CD4-positive, alpha-beta memory T cell (primary cell): ENCODE results near the gene RAPH1. TPM values are rescaled to one million over a fixed set of nuclear protein-coding genes. Genes with fewer than 3 reads are reported as not detected.

Experiments
- CTCF ChIA-PET: fragments of 350-600 bp; sonication (Branson Sonifier 250); formaldehyde crosslinking; loops from one replicate; lab custom pipeline; 2021; ENCODE audit warnings: inconsistent platforms; ENCODE audit not compliant: partially characterized antibody; lab: Charles Lee
- POLR2A ChIA-PET: fragments of 350-600 bp; sonication (Branson Sonifier 250); formaldehyde crosslinking; loops from one replicate; lab custom pipeline; 2021; ENCODE audit not compliant: partially characterized antibody; lab: Charles Lee
- DNase-seq, 5 donors: peaks; one replicate each; pipeline versions ENCODE4 v3.0.0 to v3.0.0-alpha.2; 2020 to 2022; ENCODE audit warnings: mixed read lengths in 1 of 5
- H3K27ac ChIP-seq: one replicate; pipeline ENCODE4 v1.7.0; 2013; ENCODE audit warnings: low read depth, low read length
- H3K27me3 ChIP-seq: 2 replicates; pipeline ENCODE4 v1.7.0; 2013; ENCODE audit warnings: mild to moderate bottlenecking, low read length, moderate library complexity; ENCODE audit not compliant: insufficient read depth
- H3K36me3 ChIP-seq: 2 replicates; pipeline ENCODE4 v1.7.0; 2013; ENCODE audit warnings: mild to moderate bottlenecking, low read length, moderate library complexity; ENCODE audit not compliant: insufficient read depth
- H3K4me1 ChIP-seq: 2 replicates; pipeline ENCODE4 v1.7.0; 2013; ENCODE audit warnings: mild to moderate bottlenecking, low read length, moderate library complexity; ENCODE audit not compliant: insufficient read depth
- H3K4me3 ChIP-seq, 2 donors: one replicate each; pipeline ENCODE4 v1.7.0; 2013; ENCODE audit warnings: low read length in 2 of 2, mild to moderate bottlenecking in 1 of 2
- H3K9me3 ChIP-seq, 2 donors: one replicate each; pipeline ENCODE4 v1.7.0; 2013; ENCODE audit warnings: low read length in 2 of 2, control low read depth in 1 of 2; ENCODE audit not compliant: control insufficient read depth in 1 of 2
- H3K27ac Mint-ChIP-seq, 7 donors: one replicate each; pipeline ENCODE4 v1.8.0; 2020 to 2021; ENCODE audit warnings: mixed read lengths in 7 of 7, mild to moderate bottlenecking in 6 of 7, inconsistent platforms in 3 of 7, moderate library complexity in 3 of 7
- H3K27me3 Mint-ChIP-seq, 2 donors: one replicate each; pipeline ENCODE4 v1.8.0; 2020 to 2021; ENCODE audit warnings: mixed read lengths in 2 of 2
- H3K36me3 Mint-ChIP-seq, 2 donors: one replicate each; pipeline ENCODE4 v1.8.0; 2020 to 2021; ENCODE audit warnings: mixed read lengths in 2 of 2, inconsistent platforms in 1 of 2, mild to moderate bottlenecking in 1 of 2
- H3K4me1 Mint-ChIP-seq, 4 donors: one replicate each; pipeline ENCODE4 v1.8.0; 2020 to 2021; ENCODE audit warnings: mixed read lengths in 4 of 4, mild to moderate bottlenecking in 1 of 4
- H3K4me3 Mint-ChIP-seq, 8 donors: one replicate each; pipeline ENCODE4 v1.8.0; 2020 to 2021; ENCODE audit warnings: mixed read lengths in 8 of 8, mild to moderate bottlenecking in 7 of 8, moderate library complexity in 6 of 8, inconsistent platforms in 3 of 8
- H3K9me3 Mint-ChIP-seq, 8 donors: one replicate each; pipeline ENCODE4 v1.8.0; 2020 to 2021; ENCODE audit warnings: mixed read lengths in 8 of 8, mild to moderate bottlenecking in 5 of 8, inconsistent platforms in 3 of 8, moderate library complexity in 1 of 8
- intact Hi-C: fragments of 100-400 bp; cut with micrococcal nuclease; formaldehyde crosslinking; loops from one replicate; pipeline ENCODE4 v1.15.1; 2023
- polyA plus RNA-seq, 2 donors: library from polyadenylated mRNA; unstranded; fragments of 300-500 nt; fragmentation: Illumina TruSeq; gene quantifications; one replicate each; pipeline ENCODE4 v1.2.3, GENCODE V29; 2021
- total RNA-seq, 2 experiments: library from RNA; stranded (reverse); gene quantifications; one replicate each; pipeline ENCODE4 v1.2.3, GENCODE V29; 2021

The RAPH1 gene
- total and polyA plus RNA-seq, 4 experiments from 2014 or later: 1.0 to 2.6 (median 1.6) TPM

- Histone ChIP-seq H3K9me3 (no peaks in the 10 kb centered on the region), H3K27ac (no peak overlapping the region), H3K27me3 (no peaks in the 10 kb centered on the region), H3K36me3 (no peaks in the 10 kb centered on the region), H3K4me1 (no peaks in the 10 kb centered on the region), H3K4me3 (no peak overlapping the region)
- ChIA-PET POLR2A (no interaction called here), CTCF (interaction anchor here (7.8 kb wide), 1 partner anchor 325 kb away, joined by 93 read pairs; no protein-coding TSS in a partner anchor)
- DNase-seq: no peak
- Mint-ChIP-seq H3K27me3 (no peaks in the 10 kb centered on the region), H3K9me3 (no peaks in the 10 kb centered on the region), H3K36me3 (no peaks in the 10 kb centered on the region), H3K4me3 (no peak overlapping the region), H3K27ac (no peak overlapping the region), H3K4me1 (peaks cover 0 to 13% (median 0%) of the 10 kb centered on the region in 4 donors)
- intact Hi-C loops: no loop called here
These were observed 44.7 kb downstream of the RAPH1 start for GRCh38 chr2:203490391-203490790.

GRCh38 chr2:203489531-203489930 lies 45.6 kb downstream of the RAPH1 start:
- Histone ChIP-seq H3K9me3 (no peaks in the 10 kb centered on the region), H3K27ac (no peak overlapping the region), H3K4me1 (peaks cover 3% of the 10 kb centered on the region), H3K27me3 (no peaks in the 10 kb centered on the region), H3K36me3 (no peaks in the 10 kb centered on the region), H3K4me3 (no peak overlapping the region)
- no peak for DNase-seq
- Mint-ChIP-seq H3K36me3 (no peaks in the 10 kb centered on the region), H3K27me3 (no peaks in the 10 kb centered on the region), H3K4me3 (no peak overlapping the region), H3K27ac (no peak overlapping the region), H3K4me1 (peaks cover 0 to 13% (median 1%) of the 10 kb centered on the region in 4 donors), H3K9me3 (no peaks in the 10 kb centered on the region)
- POLR2A ChIA-PET: no interaction called here
- CTCF ChIA-PET: interaction anchor here (7.8 kb wide), 1 partner anchor 326 kb away, joined by 93 read pairs; no protein-coding TSS in a partner anchor
- intact Hi-C loops: no loop called here

- DNase-seq: peak; percentile 52 to 62 (median 55)
- no peak overlapping the region for H3K27ac ChIP-seq
- Mint-ChIP-seq H3K4me1 (peaks cover 4 to 6% (median 5%) of the 10 kb centered on the region in 4 donors), H3K27me3 (no peaks in the 10 kb centered on the region), H3K4me3 (no peak overlapping the region), H3K27ac (peak overlapping the region in 4 of 7 donors; percentile 20 to 84 (median 48)), H3K9me3 (no peaks in the 10 kb centered on the region), H3K36me3 (no peaks in the 10 kb centered on the region)
- no peaks in the 10 kb centered on the region for H3K9me3 ChIP-seq
- ChIA-PET CTCF (interaction anchor here (0.7 to 2.0 kb wide), 30 partner anchors 9 to 450 kb away, joined by 3 to 118 read pairs (median 4); partner anchors contain the start of gene CD28), POLR2A (interaction anchor here (0.8 to 1.9 kb wide), 8 partner anchors 235 to 425 kb away, joined by 3 to 12 read pairs (median 3); no protein-coding TSS in a partner anchor)
- H3K27me3 ChIP-seq: no peaks in the 10 kb centered on the region
- no peak overlapping the region for H3K4me3 ChIP-seq
- intact Hi-C loops: loop anchor here (1.0 kb wide), 7 partner anchors 167 to 425 kb away; partner anchors contain the start of gene CD28
- peaks cover 7% of the 10 kb centered on the region for H3K4me1 ChIP-seq
- H3K36me3 ChIP-seq: no peaks in the 10 kb centered on the region
These were observed 50.6 kb downstream of the RAPH1 start for GRCh38 chr2:203484266-203485112.

- Histone ChIP-seq H3K36me3 (no peaks in the 10 kb centered on the region), H3K4me3 (no peak overlapping the region), H3K4me1 (peaks cover 7% of the 10 kb centered on the region), H3K27ac (no peak overlapping the region), H3K9me3 (no peaks in the 10 kb centered on the region), H3K27me3 (no peaks in the 10 kb centered on the region)
- H3K9me3 Mint-ChIP-seq: no peaks in the 10 kb centered on the region
- POLR2A ChIA-PET: interaction anchor here (0.7 to 1.6 kb wide), 3 partner anchors 302 to 334 kb away, joined by 3 read pairs; no protein-coding TSS in a partner anchor
- no peaks in the 10 kb centered on the region for H3K36me3 Mint-ChIP-seq
- intact Hi-C loops: no loop called here
- H3K4me3 Mint-ChIP-seq: no peak overlapping the region
- peaks cover 4 to 6% (median 5%) of the 10 kb centered on the region in 4 donors for H3K4me1 Mint-ChIP-seq
- CTCF ChIA-PET: interaction anchor here (0.8 to 2.6 kb wide), 5 partner anchors 13 to 429 kb away, joined by 3 to 18 read pairs (median 4); no protein-coding TSS in a partner anchor
- no peak for DNase-seq
- H3K27ac Mint-ChIP-seq: no peak overlapping the region
- no peaks in the 10 kb centered on the region for H3K27me3 Mint-ChIP-seq
These were observed 54.5 kb downstream of the RAPH1 start for GRCh38 chr2:203480623-203481022.

- Histone ChIP-seq H3K4me1 (no peaks in the 10 kb centered on the region), H3K27me3 (no peaks in the 10 kb centered on the region), H3K27ac (no peak overlapping the region), H3K4me3 (no peak overlapping the region), H3K36me3 (no peaks in the 10 kb centered on the region), H3K9me3 (no peaks in the 10 kb centered on the region)
- DNase-seq: no peak
- Mint-ChIP-seq H3K4me3 (no peak overlapping the region), H3K27me3 (no peaks in the 10 kb centered on the region), H3K9me3 (no peaks in the 10 kb centered on the region), H3K4me1 (no peaks in the 10 kb centered on the region), H3K36me3 (no peaks in the 10 kb centered on the region), H3K27ac (peak overlapping the region in 1 of 7 donors; percentile 0)
- intact Hi-C loops: no loop called here
- ChIA-PET POLR2A (no interaction called here), CTCF (interaction anchor here (0.7 to 1.8 kb wide), 2 partner anchors 339 to 381 kb away, joined by 3 to 4 read pairs; no protein-coding TSS in a partner anchor)
These were observed 58.2 kb downstream of the RAPH1 start for GRCh38 chr2:203476881-203477280.

- H3K4me3 Mint-ChIP-seq: no peak overlapping the region
- intact Hi-C loops: no loop called here
- no peaks in the 10 kb centered on the region for H3K27me3 Mint-ChIP-seq
- no peak overlapping the region for H3K27ac Mint-ChIP-seq
- H3K4me1 Mint-ChIP-seq: no peaks in the 10 kb centered on the region
- no peak overlapping the region for H3K27ac ChIP-seq
- no peaks in the 10 kb centered on the region for H3K9me3 Mint-ChIP-seq
- H3K27me3 ChIP-seq: no peaks in the 10 kb centered on the region
- CTCF ChIA-PET: interaction anchor here (1.3 to 1.9 kb wide), 2 partner anchors 8 to 13 kb away, joined by 4 read pairs; no protein-coding TSS in a partner anchor
- no peaks in the 10 kb centered on the region for H3K9me3 ChIP-seq
- H3K4me1 ChIP-seq: no peaks in the 10 kb centered on the region
- no peak overlapping the region for H3K4me3 ChIP-seq
- no peaks in the 10 kb centered on the region for H3K36me3 Mint-ChIP-seq
- POLR2A ChIA-PET: no interaction called here
- H3K36me3 ChIP-seq: no peaks in the 10 kb centered on the region
- DNase-seq: no peak
These were observed 63.8 kb downstream of the RAPH1 start for GRCh38 chr2:203471323-203471722.

GRCh38 chr2:203470371-203470770 lies 64.7 kb downstream of the RAPH1 start:
- intact Hi-C loops: no loop called here
- no peak for DNase-seq
- CTCF ChIA-PET: interaction anchor here (1.3 kb wide), 1 partner anchor 14 kb away, joined by 4 read pairs; no protein-coding TSS in a partner anchor
- Histone ChIP-seq H3K27me3 (no peaks in the 10 kb centered on the region), H3K36me3 (no peaks in the 10 kb centered on the region), H3K4me1 (no peaks in the 10 kb centered on the region), H3K9me3 (no peaks in the 10 kb centered on the region), H3K27ac (no peak overlapping the region), H3K4me3 (no peak overlapping the region)
- no peaks in the 10 kb centered on the region for H3K4me1 Mint-ChIP-seq
- POLR2A ChIA-PET: no interaction called here
- no peaks in the 10 kb centered on the region for H3K36me3 Mint-ChIP-seq
- no peaks in the 10 kb centered on the region for H3K27me3 Mint-ChIP-seq
- no peak overlapping the region for H3K4me3 Mint-ChIP-seq
- H3K9me3 Mint-ChIP-seq: no peaks in the 10 kb centered on the region
- H3K27ac Mint-ChIP-seq: no peak overlapping the region
